ENCODE measurements around the gene BRAF.
"Not testable (repeated sequence)": the region's sequence is repeated elsewhere in the genome, so short reads cannot be mapped to it uniquely, and the experiment has no call there.

The BRAF gene

DNA sequence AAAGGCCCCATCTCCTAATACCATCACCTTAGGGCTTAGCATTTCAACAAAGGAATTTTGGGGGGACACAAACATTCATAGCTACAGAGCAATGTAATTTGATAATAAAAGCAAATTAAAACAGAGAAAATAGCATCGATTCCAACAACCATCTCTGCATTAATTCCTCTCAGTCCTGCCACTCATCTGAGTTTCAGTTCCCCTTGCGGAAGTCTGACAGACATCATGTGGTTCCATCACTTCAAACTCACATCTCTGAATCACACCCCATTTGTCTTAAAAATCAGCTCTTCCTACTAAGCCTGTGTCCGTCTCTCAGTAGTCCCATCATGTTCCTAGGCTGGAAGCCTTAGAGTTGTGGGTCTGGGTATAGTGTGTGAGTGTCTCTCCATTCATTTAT, 248.4 kb downstream of the BRAF start:
- DNase-seq = no peak

- DNase-seq = no peak
Observed at GRCh38 chr7:140675726-140676125, 249.0 kb downstream of the BRAF start.

GRCh38 chr7:140674899-140675701, 249.6 kb downstream of the BRAF start:
- DNase-seq = peak; percentile 4

DNA sequence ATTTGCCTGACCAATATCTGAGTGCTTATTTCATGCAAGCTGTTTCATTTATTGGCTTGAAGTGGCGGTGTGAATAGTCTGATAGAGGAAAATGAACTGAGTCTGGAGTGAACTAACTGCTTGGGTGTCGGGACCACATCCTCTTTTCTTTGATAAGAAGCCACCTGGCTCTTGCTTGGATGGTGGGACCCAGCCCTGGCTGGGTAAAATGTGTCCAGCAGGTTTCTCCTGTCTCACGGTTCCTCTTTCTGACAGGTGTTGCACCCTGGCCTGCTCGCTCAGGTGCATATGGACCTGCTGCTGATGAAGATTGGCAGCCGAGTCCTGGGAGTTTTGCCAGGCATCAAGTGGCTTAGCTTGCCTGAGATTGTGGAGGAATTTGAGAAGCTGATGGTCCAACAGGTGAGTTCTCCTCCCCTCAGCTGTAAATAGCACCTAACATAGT, 250.4 kb downstream of the BRAF start:
- peak; percentile 33 for DNase-seq

GRCh38 chr7:140673774-140674155, 251.0 kb downstream of the BRAF start:
- no peak for DNase-seq

DNA sequence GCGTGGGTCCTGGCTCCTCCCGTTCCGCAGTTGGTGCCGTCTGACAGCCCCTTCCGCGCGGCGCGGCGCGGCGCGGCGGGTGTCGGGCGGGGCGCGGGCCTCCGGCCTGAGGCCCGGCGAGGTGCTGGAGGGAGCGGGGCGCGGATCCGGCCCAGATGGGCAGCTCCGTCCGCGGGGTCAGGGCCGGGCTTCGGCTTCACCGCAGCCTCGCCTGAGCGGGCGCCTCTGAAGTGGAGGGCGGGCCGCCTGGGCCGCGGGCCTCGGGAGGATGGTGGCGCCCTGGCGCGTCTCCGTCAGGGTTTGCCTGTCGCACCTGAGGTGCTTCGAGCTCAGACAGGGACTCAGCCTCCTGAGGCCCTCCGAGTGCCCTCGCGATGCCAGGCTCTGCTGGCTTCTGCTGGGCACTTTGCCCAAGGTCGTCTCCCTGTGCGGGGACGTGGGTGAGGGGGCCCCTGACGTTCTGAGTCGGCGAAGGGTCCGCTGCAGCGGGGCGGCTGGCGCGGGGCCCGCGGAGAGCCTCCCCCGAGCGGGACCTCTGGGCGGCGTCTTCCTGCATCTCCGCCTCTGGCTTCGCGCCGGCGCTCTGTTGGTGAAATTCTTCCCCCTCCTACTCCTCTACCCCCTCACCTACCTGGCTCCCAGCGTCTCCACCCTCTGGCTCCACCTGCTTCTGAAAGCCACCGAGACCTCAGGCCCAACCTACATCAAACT, 251.5 kb downstream of the BRAF start:
- peak; percentile 50 for DNase-seq

GRCh38 chr7:140672382-140673062, 252.2 kb downstream of the BRAF start, which contains the start of gene ADCK2:
TSS of gene ADCK2 (plus strand) at chr7:140672945. CDS start at chr7:140673331, 386 bp downstream.
- DNase-seq = peak; percentile 12

GRCh38 chr7:140671966-140672365, 252.8 kb downstream of the BRAF start:
- no peak for DNase-seq

DNA sequence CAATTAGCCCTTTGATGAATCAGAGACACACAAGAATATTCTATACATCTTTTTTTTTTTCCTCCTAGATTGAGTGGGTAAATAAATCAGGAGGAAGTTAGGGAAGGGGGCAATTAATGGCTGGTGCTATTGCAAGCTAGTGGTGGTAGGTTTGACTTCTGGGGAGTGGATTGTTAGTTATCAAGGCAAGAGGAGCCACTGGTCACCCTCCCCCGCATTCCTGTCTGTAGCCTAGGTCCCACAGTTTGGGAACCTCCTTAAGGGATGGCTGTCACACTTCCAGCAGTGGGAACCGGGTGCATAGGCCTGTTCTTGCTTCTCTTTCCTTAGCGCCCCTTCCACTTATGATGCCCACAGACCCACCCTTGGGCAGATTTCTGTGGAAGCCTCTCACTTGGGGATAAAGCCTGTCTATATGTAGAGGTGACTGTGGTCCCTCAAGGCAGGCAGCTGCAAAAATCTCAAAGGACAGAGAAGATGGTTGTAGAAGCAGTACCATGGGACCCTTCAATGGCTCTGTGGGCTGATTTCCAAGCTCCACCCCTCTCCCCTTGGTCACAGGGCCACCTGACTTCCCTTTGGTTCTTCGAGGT, 254.3 kb downstream of the BRAF start:
- no peak for DNase-seq

GRCh38 chr7:140669862-140670261, 254.9 kb downstream of the BRAF start:
- not testable (repeated sequence) for DNase-seq

DNA sequence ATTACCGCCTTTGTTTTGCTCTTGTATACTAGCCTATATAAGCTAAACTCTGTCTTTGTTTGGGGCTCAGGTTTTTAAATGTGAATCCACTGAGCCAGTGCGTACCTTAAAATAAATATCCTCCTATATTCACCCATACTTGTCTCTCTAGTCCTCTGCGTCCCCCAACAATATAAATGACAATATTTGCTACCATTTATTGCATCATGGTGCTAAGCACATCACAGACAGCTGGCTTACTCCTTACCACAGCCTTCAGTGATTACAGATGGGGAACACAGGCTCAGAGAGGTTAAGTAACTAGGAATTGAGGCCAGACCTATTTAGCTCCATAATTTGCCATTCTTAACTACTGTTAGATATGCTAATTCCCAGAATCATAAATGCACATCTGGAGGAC, 255.4 kb downstream of the BRAF start:
- DNase-seq = no peak
